Inflammatory macrophage treated with lipopolysaccharide for 1 hour (primary cell): ENCODE measurements around the gene FAN1.

ENCODE experiments used
- DNase-seq, 2 donors: peaks; one replicate each; pipeline ENCODE4 v3.0.0-alpha.2; 2020 to 2022

Gene FAN1

DNA sequence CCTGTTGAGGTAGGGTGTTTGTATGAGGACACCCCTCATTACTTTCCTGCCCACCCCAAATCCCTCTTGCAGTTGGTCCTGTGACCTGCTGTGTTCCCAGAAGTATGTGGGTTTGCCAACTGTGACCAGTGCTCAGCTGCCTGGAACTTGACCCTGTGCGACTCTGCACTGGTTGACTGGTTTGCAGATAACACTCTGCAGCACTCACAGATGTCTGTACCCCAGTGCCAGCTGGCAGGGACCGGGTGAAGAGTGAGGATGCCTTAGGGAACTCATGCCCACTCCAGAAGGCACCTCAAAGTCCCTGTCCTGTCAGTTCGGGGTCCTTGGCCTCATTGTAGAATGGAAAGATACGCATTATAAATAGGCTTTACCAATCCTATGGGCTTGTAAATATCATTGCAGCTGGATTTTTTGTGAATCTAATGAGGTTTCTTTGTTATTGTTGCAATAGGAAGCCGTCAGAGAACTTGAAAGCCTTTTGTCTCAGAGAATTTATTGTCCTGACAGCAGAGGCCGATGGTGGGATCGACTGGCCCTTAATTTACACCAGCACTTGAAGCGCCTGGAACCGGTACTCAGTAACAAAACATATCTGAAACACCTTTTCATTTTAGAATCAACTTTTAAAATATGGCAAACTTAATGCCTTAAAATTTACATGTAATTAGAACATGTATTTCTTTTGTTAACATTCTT is 18.2 kb downstream of the FAN1 start:
- DNase-seq, result no peak

DNA sequence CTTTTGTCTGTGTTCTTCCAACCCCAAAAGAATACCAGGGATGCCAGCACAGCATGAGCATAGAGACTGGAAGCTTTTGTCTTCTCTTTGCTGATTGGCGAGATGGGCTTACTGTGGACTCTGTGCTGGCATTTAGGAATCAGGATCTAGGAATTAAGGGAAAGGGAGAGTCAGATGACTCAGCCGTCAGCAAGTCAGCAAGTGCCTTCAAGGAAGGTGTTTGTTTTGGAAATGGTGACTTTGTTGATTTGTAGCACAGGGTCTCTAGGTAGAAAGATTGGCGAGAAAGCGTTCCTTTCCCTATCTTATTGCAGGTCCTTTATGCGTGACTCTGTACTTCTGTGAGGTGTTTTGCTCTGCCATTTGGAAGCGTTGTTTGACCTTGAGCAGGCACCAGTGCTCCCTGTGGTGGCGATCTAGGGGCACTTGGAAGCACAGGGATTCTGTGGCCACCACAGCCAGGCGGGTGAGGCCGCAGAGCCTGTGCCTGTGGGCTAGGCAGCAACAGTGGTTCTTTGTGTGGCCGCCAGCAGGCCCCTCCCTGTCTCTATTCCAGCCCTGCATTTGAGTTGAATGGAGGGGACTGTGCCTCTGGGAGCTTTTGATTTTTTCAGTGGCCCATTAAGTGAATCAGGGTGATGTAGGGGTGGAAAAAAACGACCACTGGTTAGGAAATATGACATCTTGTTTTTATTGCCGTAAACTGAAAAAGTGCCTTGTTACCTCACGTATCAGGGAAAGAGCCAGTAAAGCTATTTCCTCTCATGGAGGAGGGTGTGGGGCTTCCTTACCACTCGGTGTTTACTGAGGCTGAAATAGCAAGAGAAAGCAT is 19.0 kb downstream of the FAN1 start:
- no peak for DNase-seq

DNA sequence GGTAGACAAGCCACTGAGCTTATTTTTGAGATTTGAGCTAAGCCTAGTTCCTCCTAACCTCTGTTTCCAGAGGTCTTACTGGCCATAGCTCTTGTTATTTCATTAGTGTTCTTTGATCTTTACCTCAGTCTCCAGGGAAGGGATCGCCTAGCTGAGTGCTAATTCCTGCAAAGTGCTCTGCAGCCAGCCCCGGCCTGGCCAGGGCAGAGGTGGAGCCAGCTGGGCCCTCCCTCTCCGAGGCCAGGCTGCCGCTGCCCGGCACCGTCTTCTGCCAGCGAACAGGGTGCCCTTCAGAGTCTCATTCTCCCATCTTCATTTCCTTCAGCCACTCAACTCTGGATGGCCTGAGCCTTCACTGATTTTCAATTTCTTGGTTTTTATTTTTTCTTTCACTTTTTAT is 19.7 kb downstream of the FAN1 start:
- no peak for DNase-seq

DNA sequence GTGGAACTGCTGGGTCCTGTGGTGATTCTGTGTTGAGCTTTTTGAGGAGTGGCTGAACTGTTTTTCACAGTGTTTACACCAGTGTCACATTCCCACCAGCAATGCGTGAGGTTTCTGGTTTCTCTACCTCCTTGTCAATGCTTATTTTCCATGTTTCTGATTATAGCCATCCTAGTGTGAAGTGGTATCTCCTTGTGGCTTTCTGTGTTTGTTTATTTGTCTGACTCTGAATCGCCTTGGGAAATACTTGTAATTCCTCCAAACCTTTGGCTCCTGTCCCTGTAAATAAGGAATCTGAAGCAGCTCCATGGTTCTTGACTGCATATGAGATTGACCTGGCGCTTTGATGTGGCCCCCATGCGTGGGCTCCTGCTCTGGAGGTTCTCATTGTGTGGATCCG is 20.6 kb downstream of the FAN1 start:
- DNase-seq, result no peak

DNA sequence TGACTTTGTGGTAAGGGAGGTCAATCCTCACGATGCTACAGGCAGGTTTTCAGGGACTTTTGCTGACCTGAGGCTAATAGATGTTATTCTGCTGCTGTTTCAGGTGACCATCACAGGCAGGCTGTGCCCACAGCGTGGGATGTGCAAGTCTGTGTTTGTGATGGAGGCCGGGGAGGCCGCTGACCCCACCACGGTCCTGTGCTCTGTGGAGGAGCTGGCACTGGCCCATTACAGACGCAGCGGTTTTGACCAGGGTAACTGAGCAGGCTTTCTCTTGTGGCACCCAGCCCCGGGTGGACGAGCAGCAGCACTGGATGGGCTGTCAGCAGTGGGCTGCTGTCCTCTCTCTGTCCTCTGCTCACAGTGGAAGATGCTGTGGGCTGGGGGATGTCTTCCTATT is 22.0 kb downstream of the FAN1 start:
- no peak for DNase-seq

DNA sequence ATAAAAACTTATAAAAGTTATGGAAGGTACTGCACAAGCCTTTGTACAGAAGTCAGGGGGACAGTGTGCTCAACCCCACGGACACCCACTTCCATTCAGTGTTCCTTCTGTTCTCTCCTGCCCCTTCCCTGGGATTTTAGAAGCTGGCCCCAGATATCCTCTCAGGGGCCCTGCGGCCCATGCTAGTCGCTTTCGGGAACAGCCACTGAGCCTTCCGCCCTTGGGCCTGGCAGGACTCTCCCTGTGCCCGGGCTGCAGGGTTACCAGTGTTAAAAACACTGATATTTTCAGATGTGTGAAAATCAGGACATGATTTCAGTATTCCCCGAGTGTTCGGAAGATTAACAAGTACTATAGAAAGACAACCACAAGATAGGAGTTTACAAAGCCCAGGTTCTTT is 22.4 kb downstream of the FAN1 start:
- DNase-seq, result no peak

DNA sequence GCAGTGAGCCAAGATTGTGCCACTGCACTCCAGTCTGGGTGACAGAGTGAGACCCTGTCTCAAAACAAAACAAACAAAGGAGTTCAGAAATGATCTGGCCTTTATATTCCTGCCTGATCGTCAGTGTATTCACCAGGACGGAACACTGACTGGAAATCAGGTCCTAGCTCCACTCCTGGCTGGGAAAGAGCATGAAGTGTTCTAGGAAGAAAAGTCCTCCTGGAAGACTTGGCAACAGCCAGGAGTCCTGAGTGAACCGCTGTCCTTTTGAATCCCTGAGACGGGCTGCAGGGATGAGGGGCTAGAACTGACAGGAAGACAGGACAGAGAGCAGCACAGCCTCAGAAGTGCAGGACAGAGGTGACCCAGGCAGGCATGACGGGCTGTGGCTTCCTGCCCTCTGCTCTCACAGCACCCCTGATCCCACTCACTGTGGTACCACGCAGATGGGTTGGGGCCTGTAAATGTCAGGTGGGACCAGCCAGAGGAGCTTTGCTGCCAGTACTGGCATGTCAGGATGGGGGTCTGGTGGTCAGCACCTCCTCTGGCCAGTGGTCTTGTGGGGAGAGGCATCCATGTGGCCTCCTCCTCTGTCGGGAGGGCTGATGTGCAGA is 23.5 kb downstream of the FAN1 start:
- no peak for DNase-seq

DNA sequence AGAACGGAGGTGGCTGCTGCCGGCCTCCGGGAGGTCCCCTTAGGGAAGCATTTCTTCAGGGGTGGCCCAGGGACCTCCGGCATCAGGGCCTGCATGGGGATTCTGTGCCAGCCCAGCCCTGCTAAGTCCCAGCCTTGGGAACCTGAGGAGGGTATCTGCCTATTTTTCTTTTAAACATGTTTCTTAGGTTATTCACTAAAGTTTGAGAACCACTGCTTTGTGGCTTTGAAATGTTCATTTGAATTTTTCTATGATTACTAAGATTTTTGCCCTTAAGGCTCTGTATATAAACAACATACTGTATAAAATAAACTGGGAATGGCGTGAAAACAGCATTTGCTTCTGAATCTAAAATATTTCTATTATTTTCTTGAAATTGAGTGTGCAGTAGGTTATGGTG is 24.4 kb downstream of the FAN1 start:
- no peak for DNase-seq

DNA sequence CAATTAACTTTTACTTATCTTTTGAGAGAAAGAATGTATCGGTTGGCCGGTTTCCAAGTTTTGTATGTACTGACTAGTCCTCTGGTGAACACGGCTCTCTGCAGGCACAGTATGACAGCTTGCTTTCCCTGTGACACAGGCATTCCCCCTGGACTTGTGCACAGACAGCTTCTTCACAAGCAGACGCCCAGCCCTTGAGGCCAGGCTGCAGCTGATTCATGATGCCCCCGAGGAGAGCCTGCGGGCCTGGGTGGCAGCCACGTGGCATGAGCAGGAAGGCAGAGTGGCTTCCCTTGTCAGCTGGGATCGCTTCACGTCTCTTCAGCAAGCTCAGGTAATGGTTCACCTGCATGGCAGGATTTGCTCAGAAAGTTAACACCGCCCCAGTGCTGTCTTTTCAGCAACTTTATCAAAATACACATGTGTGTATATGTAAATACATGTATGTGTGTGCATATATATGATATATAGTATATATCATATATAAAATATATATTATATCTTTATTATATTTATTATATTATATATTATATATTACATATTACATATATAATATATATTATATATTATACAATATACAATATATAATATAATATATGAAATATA is 25.5 kb downstream of the FAN1 start:
- no peak for DNase-seq

DNA sequence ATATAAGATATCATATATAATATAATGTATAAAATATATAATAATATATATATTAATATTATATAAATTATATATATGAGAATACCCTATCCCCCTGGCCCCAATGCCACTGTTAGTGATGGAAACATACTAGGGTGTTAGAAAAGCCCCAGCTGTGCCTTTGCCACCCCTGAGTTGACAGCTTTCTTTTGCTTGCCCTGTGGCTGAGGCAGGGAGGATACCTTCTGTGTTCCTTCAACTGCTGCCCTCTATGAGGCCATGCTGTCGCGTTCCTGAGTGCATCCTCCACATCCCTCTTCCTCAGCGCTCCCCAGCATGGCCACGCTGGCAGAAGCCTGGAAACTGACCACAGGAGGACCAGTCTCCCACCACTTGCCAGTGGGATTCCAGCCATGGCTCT is 26.3 kb downstream of the FAN1 start:
- DNase-seq, result no peak

DNA sequence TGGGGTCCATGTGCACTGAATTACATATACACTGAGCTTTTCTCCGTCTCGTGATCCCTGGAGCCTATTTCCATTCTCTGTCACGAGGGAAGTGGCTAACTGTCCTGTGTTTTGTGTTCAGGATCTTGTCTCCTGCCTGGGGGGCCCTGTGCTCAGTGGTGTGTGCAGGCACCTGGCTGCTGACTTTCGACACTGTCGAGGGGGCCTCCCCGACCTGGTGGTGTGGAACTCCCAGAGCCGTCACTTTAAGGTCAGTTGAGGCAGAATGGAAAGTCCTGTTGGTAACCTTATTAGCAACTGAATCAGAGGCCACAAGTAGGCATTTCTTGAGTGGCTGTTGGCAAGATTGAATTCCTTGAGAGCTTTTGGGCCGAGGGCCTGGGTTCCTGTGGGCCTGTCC is 26.7 kb downstream of the FAN1 start:
- no peak for DNase-seq

DNA sequence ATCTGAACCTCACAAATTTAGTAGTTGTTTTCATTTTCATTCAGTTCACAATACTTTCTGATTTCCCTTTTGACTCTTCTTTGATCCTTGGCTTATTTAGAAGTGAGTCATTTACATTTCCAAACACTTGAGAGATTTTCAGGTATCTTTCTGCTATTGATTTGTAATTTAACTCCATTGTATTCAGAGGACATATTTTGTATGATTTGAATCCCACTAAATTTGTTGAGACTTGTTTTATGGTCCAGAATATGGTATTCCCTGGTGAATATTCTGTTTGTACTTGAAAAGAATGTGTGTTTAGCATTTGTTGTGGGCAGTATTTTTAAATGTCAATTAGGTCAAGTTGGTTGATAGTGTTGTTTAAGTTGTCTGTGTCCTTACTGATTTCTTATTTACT is 29.6 kb downstream of the FAN1 start:
- DNase-seq, result no peak

DNA sequence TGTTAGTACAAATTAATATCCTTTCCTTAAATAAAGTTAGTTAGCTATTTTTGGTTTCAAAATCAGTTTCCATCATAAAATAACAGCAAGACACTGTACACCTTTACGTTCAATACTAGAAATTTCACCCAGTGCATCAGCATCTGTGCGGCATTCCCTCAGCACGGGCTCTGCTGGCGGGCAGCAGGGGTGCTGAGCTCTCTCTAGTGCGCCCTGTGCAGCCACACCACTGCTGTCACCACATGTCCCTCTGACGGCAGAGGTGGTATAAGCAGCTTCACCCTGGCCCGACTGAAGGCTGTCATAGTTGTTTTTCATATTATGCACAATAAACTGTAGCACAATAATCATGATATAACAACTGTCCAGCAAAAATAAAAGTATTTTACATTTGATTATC is 35.4 kb downstream of the FAN1 start:
- no peak for DNase-seq

DNA sequence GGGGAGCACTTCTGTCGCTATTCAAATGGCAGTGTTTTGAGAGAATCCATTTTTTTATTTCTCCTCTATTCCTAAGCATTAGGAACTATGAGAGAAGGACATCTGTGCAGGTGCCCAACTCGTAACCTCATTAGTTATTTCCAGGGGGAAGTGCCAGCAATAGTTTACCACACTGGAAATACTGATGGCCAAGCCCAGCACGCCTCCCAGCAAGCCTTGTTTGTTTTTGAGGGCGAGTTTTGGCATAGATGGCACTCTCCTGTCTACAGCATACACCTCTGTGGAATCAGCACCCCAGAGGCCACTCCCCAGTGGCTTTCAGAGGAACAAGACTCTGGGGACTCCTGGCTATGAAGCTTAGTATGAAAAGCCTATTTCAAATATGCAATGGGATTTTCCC is 36.6 kb downstream of the FAN1 start:
- DNase-seq, result no peak

DNA sequence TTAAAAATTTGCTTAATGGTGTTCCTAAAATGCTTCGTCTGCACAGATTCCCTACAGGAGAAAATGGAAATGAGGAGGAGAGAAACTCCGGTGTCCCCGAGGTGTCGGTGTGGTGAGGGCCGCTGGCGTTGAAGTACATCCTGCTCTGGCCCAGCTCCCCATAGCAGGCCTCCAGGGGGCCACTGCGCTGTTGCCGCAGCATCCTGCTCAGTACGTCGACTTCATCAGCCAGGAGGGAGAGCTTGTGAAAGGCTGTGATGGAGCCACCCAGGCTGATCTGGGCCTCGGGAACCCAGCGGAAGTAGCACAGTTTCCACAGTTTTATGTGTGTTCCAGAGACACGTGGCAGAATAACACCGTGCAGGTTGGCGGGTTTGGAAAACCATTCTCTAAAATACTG is 37.8 kb downstream of the FAN1 start:
- DNase-seq, result no peak

DNA sequence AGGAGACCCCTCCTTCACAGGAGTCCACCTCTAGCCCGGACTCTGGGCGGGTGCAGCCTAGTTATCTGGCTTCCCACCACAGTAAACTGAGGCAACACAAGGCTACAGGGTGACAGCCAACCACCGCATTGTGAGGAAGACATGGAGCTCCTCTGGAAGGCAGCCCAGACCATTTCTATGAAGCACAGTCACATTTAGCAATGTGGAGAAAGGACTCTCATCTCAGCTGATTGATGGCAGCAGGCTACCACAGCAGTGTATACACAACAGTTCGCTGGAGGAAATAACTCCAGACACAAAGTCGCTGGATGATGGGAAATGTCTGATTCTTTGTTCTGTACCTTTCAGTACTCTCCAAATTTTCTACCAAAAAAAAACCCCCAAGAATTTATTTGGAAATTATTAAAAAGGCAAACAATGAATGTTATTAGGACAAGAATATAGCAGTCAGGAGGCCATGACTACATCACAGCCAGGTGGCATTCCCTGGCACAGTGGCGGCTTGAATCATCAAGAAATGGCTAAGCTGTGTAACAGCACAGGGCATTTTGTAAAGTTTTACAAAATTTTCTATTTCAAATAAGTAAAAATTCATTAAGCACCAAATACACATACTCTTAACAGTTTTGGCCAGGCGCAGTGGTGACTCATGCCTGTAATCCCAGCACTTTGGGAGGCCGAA is 40.1 kb downstream of the FAN1 start:
- no peak for DNase-seq

DNA sequence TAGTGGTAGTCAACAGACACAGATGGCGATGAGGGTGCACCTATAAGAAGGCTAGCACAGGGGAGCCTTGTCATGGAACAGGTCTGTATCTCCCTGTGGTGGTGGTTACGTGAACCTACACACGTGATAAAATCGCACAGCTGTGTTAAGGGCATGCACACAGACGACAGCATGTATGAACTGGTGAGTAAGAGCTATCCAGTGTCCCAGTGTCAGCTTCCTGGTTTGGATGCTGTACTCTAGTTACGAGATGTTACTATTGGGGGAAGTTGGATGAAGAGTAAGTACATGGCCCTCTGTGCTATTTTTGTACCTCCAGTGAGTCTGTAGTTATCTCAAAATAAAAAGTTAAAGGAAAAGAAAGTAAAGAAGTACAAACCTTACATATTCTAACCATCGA is 49.5 kb downstream of the FAN1 start:
- no peak for DNase-seq

DNA sequence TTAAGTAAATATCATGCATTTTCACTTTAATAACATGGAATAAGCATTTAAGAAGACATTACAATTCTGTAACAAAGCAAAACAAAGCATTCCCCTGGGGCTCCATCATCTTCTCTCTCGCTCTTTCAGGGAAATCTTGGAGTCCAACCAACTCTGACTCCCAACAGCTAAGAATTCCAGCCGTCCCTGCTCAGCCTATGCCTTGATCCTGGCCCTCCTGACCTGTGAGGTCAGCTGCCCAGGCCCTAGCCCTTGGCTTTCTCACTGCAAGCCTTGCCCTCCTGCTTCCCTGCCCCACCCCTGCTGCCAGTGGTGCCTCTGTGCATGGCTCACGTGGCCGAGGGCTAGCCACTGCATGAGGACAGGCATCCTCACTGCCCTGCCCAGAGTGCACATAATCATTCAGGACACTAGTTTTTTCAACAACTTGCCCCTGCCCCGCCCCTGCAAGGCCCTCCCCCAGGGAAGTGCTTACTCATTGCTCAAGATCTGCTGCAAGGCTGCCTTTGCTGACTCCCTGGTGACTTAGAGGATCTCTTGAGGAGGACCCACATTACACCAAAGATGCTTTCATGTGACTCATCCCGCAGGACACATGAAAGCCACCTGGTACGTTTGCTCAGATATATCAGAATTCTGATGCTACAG is 50.1 kb downstream of the FAN1 start:
- DNase-seq, result no peak

DNA sequence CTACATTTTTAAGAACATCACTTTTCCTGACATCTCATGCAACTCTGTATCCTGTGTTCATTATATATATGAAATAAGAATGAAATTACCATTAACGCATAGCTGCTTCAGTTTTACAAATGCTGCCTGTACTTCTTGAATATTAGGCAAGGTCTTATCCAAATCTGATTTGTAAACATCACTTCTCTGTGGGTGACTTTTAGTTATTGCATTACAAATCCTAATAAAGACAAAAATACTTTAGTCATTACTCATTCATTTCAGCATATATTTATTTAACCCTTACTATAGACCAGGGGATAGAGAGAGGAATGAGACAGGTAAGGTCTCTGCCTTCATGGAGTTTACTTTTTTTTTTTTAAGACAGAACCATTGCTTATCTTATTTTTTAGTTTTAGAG is 51.0 kb downstream of the FAN1 start:
- DNase-seq, result no peak

DNA sequence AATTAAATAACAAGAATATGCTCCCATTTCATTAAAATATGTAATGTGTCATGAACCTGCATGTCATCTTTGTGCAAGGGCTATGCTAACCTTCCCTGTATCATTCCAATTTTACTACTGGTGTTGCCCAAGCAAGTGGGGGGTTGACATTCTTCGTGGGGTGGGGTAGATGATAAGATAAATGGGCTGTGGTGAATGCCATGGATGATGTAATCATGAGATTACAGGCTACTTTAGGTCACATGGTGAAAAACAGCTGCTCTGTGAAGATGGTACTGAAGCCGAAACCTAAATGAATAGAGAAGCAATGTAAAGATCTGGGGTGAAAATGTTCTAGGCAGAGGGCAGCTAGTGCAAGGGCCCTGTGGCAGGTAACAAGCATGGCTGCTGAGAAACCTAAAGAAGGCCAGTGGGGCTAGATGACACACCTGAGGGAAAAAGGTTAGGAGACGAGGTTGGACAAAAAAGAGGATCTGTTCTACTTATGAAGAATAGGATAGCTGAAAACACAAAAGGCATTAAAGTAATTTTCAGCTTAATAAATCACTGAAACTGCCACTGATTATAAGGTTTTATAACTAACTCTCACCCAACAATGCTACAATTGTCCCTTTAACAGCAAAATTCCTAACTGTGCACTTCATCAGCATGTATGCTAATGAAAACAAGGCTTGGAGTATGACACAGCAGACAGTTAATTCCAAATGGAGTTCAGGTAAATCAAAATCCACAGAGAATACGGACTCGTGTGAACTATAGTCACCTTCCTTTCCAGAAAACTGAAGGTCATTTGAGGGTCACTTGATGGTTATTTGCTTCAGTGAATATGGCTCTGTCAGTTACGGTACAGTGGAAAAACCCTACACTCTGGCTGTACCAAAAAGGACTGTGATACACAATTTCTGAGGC is 52.8 kb downstream of the FAN1 start:
- no peak for DNase-seq

DNA sequence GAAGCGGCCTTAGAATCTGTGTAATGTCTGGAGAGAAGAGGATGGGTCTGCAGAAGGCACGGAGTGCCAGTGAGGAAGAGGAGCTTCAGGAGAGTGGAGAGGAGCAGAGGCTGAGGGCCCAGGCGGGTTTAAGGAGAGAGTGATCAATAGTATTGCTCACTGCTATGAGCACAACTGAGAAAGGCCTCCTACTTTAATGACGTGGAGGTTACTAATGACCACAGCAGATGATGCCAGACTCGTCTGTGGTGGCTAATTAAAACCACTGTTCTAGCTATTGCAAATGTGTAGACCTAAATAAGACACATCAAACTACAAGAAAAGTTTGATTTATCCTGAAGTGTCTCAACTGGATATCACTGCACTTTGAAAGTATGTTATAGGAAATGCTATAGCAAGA is 54.5 kb downstream of the FAN1 start:
- no peak for DNase-seq

DNA sequence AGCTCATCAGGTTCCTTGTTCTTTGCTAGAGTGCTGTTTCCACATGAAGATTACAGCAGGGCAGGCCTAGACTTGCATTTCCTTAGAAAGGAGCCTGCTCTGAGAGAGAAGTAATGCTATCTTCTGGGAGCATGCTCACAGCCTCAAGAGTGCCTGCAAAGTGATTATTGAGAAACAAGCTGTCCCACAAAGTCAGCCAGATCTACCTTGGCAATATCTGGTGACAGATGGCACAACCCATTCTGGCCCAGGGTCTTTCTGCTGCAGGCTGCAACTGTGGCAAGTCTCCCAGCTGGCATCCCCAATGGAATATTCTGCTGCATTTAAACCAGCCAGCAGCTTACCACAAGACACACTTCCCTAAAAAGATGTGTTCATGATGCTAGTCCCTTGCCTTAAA is 58.4 kb downstream of the FAN1 start:
- no peak for DNase-seq
